Measurements from ENCODE around the gene PID1. TPM values are rescaled to one million over a fixed set of nuclear protein-coding genes. Genes with fewer than 3 reads are reported as not detected.

Gene PID1
- total RNA-seq, 1 experiment from 2014 or later: 2.9 TPM

GRCh38 chr2:229314117-229314516 is 43.0 kb upstream of the PID1 start:
- H3K4me1 ChIP-seq (ENCODE audit: control insufficient read depth, insufficient read depth, low read length): no peaks in the 10 kb centered on the region
- H3K4me3 ChIP-seq (ENCODE audit: low read depth in 2 of 2, low read length in 2 of 2): no peak overlapping the region
- no TSS peak for BruUV-seq (replicated peaks)
- intact Hi-C loops (cut with micrococcal nuclease; ENCODE audit: unreplicated experiment): no loop called here
- no peaks in the 10 kb centered on the region for H3K36me3 ChIP-seq (ENCODE audit: control insufficient read depth, insufficient read depth, low read length)
- no peaks in the 10 kb centered on the region for H3K27me3 ChIP-seq (ENCODE audit: control insufficient read depth, insufficient read depth, low read length)
- no peak overlapping the region for H3K27ac ChIP-seq (ENCODE audit: low read length)
- DNase-seq (ENCODE audit: low read depth, low spot score) (no peak), ATAC-seq (no peak)
- in situ Hi-C loops (cut with HindIII; ENCODE audit: low pct_unique_long_range_greater_than_20kb, low sequenced_read_pairs): no loop called here
- TF ChIP-seq SIN3A (IDR thresholded peaks at IDR 0.05; ENCODE audit: borderline replicate concordance, insufficient read depth, low read depth, low read length): no peak
- no peak for TF ChIP-seq TCF7L2 (IDR thresholded peaks at IDR 0.05; ENCODE audit: low read depth, low read length)
- no peak for TF ChIP-seq CTCF (IDR thresholded peaks at IDR 0.05)
- TF ChIP-seq, protein P1, sequence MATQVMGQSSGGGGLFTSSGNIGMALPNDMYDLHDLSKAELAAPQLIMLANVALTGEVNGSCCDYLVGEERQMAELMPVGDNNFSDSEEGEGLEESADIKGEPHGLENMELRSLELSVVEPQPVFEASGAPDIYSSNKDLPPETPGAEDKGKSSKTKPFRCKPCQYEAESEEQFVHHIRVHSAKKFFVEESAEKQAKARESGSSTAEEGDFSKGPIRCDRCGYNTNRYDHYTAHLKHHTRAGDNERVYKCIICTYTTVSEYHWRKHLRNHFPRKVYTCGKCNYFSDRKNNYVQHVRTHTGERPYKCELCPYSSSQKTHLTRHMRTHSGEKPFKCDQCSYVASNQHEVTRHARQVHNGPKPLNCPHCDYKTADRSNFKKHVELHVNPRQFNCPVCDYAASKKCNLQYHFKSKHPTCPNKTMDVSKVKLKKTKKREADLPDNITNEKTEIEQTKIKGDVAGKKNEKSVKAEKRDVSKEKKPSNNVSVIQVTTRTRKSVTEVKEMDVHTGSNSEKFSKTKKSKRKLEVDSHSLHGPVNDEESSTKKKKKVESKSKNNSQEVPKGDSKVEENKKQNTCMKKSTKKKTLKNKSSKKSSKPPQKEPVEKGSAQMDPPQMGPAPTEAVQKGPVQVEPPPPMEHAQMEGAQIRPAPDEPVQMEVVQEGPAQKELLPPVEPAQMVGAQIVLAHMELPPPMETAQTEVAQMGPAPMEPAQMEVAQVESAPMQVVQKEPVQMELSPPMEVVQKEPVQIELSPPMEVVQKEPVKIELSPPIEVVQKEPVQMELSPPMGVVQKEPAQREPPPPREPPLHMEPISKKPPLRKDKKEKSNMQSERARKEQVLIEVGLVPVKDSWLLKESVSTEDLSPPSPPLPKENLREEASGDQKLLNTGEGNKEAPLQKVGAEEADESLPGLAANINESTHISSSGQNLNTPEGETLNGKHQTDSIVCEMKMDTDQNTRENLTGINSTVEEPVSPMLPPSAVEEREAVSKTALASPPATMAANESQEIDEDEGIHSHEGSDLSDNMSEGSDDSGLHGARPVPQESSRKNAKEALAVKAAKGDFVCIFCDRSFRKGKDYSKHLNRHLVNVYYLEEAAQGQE (IDR thresholded peaks at IDR 0.05; ENCODE audit: insufficient read depth in 1 of 2, low read depth in 2 of 2, low read length in 1 of 2): no peak
- TF ChIP-seq POLR2AphosphoS5 (IDR thresholded peaks at IDR 0.05; ENCODE audit: low read depth, low read length): no peak
- H3K9me3 ChIP-seq (ENCODE audit: control insufficient read depth, insufficient read depth, low read depth, low read length): no peaks in the 10 kb centered on the region
- ChIA-PET CTCF (no interaction called here), POLR2A (no interaction called here)

DNA sequence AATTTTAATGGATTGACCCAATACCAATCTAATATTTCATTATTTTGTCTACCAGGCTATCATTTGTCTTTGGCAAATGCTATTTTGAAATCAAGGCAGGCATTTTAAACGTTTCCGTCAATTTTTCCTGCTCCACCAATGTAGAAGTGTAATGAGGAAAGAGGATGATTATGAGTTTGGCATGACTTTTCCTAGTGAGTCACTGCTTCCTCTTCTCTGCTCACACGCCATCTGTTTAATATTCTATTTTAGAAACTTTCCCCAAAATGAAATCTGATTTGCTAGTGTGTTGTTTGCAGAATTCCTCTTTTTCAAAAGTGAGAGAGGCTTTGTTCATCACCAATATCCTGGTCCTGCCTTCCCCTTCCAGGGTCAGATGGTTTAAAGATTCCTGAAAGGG is 42.5 kb upstream of the PID1 start:
- H3K36me3 ChIP-seq (ENCODE audit: control insufficient read depth, insufficient read depth, low read length): no peaks in the 10 kb centered on the region
- intact Hi-C loops (cut with micrococcal nuclease; ENCODE audit: unreplicated experiment) (no loop called here), in situ Hi-C loops (cut with HindIII; ENCODE audit: low pct_unique_long_range_greater_than_20kb, low sequenced_read_pairs) (no loop called here)
- ATAC-seq: no peak
- ChIA-PET CTCF (no interaction called here), POLR2A (no interaction called here)
- no peak overlapping the region for H3K27ac ChIP-seq (ENCODE audit: low read length)
- H3K4me1 ChIP-seq (ENCODE audit: control insufficient read depth, insufficient read depth, low read length): no peaks in the 10 kb centered on the region
- H3K27me3 ChIP-seq (ENCODE audit: control insufficient read depth, insufficient read depth, low read length): no peaks in the 10 kb centered on the region
- BruUV-seq (replicated peaks): no TSS peak
- DNase-seq (ENCODE audit: low read depth, low spot score): no peak
- H3K4me3 ChIP-seq (ENCODE audit: low read depth in 2 of 2, low read length in 2 of 2): no peak overlapping the region
- TF ChIP-seq SIN3A (IDR thresholded peaks at IDR 0.05; ENCODE audit: borderline replicate concordance, insufficient read depth, low read depth, low read length): no peak
- TF ChIP-seq POLR2AphosphoS5 (IDR thresholded peaks at IDR 0.05; ENCODE audit: low read depth, low read length): no peak
- TF ChIP-seq, protein P1 (IDR thresholded peaks at IDR 0.05; ENCODE audit: insufficient read depth in 1 of 2, low read depth in 2 of 2, low read length in 1 of 2): no peak
- no peaks in the 10 kb centered on the region for H3K9me3 ChIP-seq (ENCODE audit: control insufficient read depth, insufficient read depth, low read depth, low read length)

Measured in Panc1 (cell line).